ENCODE data around the gene NHS.

The NHS gene

DNA sequence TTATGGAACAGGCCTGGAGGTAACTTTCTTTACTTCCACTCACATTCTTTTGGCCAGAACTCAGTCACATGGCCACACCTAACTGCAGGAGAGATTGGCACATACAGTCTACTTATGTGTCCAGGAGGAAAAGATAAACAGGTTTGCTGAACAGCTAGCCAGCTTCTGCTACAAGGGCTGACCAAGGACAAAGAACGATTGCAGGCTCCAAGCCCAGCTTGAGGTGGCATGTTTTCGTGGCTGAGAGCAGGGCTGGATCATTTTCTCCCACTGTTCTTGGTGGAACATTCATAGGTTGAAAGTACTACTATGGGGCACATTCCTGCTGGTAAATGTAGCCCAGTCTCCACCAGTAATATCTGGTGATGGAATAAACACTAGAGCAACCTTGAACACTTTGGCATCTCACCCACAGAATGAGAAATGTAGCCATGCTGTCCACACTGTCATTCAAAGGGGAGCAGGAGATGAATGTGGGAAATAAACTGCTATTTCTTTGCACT, 28.2 kb downstream of the NHS start:
- in situ Hi-C loops (cut with MboI; ENCODE audit: low pct_unique_long_range_greater_than_20kb, low sequenced_read_pairs) = no loop called here
- no peak for DNase-seq

DNA sequence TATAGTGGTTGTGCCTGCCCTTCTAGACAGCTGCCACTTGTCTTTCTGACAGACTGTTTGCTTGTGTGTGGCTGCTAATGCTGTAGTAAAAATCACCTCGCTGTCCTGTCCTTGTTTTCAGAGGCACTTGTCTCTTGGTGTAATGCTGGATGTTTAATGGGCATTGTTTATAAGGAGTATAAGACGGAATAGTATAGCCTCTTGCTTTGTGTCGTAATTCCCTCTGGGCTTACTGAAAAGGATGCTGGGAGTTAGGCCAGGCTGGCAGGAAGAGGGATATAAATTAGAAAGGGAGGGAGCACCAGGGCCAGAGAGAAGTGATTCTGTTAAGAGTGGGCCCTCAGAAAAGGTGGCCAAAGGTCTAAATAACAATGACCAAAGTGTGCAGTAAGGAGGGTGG, 29.0 kb downstream of the NHS start:
- in situ Hi-C loops (cut with MboI; ENCODE audit: low pct_unique_long_range_greater_than_20kb, low sequenced_read_pairs) = no loop called here
- DNase-seq = no peak

GRCh38 chrX:17405225-17405969, 30.4 kb downstream of the NHS start:
- in situ Hi-C loops (cut with MboI; ENCODE audit: low pct_unique_long_range_greater_than_20kb, low sequenced_read_pairs) = no loop called here
- no peak for DNase-seq

DNA sequence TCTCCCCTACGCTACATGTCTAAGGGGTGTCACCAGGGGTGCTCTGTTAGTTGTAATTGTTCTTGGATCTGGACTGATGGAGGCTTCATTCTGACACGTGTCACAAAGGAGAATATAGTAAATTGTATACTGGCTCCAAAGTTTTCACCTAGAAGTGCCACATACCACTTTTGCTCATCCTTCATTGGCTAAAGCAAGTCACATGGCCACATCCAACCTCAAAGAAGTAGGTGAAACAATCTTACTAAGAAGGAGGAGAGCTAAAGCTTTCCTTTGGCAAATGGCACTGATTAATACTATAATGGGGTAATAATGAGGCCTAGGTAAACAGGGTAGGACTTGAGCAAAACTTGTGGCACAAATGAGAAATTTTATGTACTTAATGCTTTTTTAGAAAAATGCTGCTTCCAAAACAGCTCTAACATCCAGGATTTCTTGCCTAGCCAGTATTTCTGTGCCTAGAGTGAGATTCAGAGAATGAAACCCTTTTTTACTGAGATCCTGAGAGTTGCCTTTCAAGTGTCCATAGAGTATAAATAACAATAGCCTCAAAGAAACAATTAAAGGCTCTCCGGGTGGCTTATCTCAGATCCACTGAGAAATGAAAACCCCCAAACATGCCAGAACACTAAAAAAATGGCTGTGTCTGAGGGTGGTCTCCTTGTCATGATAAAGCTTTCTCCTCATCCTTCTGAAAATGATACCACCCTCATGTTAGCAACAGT, 34.7 kb downstream of the NHS start:
- DNase-seq = no peak
- in situ Hi-C loops (cut with MboI; ENCODE audit: low pct_unique_long_range_greater_than_20kb, low sequenced_read_pairs) = no loop called here

DNA sequence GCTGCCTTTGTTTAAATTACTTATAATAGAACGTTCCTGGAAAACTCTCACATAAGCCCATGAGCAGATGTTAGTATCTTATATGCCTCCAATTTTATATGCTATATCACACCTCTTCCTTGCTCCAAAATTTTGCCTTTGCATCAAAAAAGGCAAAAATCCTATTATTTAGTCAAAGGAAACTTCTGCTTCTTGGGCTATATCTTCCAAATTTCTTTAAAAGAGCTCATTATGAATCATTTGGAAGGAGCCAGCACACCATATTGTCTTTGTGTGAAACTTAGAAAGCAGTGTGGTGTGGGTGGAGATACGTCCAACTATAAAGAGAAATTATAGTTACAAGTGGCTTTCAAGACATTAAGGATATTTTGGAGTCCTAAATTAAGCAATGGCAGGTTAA, 35.7 kb downstream of the NHS start:
- in situ Hi-C loops (cut with MboI; ENCODE audit: low pct_unique_long_range_greater_than_20kb, low sequenced_read_pairs) = no loop called here
- no peak for DNase-seq

DNA sequence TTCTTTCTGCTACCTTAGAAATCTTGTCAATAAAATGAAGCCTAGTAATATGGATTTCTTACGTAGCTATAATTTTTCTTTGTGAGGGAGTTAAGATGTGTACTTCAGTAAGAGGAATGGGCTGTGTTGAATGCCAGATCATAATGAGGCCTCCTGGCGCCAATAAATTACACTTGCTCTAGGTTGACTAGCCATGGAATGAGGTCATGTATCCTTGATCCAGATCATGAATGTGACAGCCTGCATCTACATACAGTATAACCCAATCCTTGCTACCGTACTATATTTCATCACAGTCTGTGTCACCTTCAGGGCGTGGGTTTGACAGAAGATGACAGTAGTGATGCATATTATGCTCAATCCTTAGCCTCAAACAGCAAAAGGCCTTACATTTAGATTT, 36.2 kb downstream of the NHS start:
- DNase-seq = no peak
- in situ Hi-C loops (cut with MboI; ENCODE audit: low pct_unique_long_range_greater_than_20kb, low sequenced_read_pairs) = no loop called here

DNA sequence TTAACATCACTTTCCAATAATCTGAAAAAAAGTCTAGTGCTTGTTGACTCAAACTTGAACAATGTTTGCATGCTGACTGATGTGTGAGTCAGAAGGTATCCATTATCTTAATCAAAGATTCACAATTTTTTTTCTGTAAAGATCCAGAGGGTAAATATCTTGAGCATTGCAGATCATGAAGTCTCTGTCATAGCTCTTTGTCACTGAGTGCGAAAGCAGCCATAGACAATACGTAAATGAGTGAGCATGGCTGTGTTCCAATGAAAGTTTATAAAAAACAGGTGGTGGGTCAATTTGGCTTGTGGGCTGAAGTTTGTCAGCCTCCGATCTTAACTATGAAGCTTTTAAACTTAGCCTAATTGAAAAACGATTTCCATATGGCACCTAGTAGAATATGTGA, 37.7 kb downstream of the NHS start:
- in situ Hi-C loops (cut with MboI; ENCODE audit: low pct_unique_long_range_greater_than_20kb, low sequenced_read_pairs) = no loop called here
- no peak for DNase-seq

DNA sequence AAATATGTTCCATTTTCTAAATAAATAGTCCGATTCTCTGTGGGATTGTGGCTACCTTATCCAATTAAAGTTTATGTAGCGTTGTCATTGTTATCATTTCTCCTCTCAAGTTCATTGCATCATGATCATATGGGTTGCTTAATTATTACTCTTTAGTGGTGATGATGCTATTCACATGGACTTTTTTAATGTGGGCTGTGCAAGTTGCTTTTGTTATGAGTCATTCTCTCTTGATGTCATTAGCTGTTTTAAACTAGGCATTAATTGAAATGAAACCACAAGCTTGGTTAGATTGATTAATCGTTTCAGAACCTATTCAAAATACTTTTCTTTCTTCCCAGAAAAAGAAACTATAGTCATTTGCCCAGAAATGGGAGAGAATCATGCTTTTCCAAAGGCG, 38.2 kb downstream of the NHS start:
- in situ Hi-C loops (cut with MboI; ENCODE audit: low pct_unique_long_range_greater_than_20kb, low sequenced_read_pairs) = no loop called here
- no peak for DNase-seq

GRCh38 chrX:17414027-17414658, 39.1 kb downstream of the NHS start:
- in situ Hi-C loops (cut with MboI; ENCODE audit: low pct_unique_long_range_greater_than_20kb, low sequenced_read_pairs) = no loop called here
- no peak for DNase-seq

GRCh38 chrX:17414839-17415238, 39.8 kb downstream of the NHS start:
- in situ Hi-C loops (cut with MboI; ENCODE audit: low pct_unique_long_range_greater_than_20kb, low sequenced_read_pairs) = no loop called here
- no peak for DNase-seq

GRCh38 chrX:17415242-17415810, 40.3 kb downstream of the NHS start:
- in situ Hi-C loops (cut with MboI; ENCODE audit: low pct_unique_long_range_greater_than_20kb, low sequenced_read_pairs) = no loop called here
- no peak for DNase-seq

- in situ Hi-C loops (cut with MboI; ENCODE audit: low pct_unique_long_range_greater_than_20kb, low sequenced_read_pairs) = no loop called here
- no peak for DNase-seq
These were observed 42.4 kb downstream of the NHS start for GRCh38 chrX:17417372-17417771.

- no peak for DNase-seq
- in situ Hi-C loops (cut with MboI; ENCODE audit: low pct_unique_long_range_greater_than_20kb, low sequenced_read_pairs) = no loop called here
These were observed 50.1 kb downstream of the NHS start for GRCh38 chrX:17425136-17425535.

- DNase-seq = no peak
- in situ Hi-C loops (cut with MboI; ENCODE audit: low pct_unique_long_range_greater_than_20kb, low sequenced_read_pairs) = no loop called here
These were observed 50.6 kb downstream of the NHS start for GRCh38 chrX:17425551-17425950.

GRCh38 chrX:17431171-17431570, 56.2 kb downstream of the NHS start:
- DNase-seq = no peak
- in situ Hi-C loops (cut with MboI; ENCODE audit: low pct_unique_long_range_greater_than_20kb, low sequenced_read_pairs) = no loop called here

DNA sequence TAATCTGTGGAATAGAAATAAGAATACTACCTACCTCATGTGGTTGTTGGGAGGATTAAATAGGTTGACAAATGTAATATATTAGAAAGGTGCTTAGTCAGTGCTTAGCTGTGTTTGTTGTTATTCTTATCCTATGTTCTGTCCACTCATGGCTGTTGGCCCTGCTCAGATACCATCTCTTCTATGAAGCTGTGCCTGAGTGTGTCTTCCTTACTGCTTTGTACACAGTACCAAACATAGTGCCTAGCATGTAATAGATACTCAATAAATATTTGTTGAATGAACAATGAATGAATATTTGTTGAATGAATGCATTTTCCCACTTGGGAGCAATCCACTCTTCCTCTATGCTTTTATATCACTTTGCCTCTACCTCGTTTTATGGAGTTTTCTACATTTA, 57.2 kb downstream of the NHS start:
- no peak for DNase-seq
- in situ Hi-C loops (cut with MboI; ENCODE audit: low pct_unique_long_range_greater_than_20kb, low sequenced_read_pairs) = no loop called here

- no peak for DNase-seq
- in situ Hi-C loops (cut with MboI; ENCODE audit: low pct_unique_long_range_greater_than_20kb, low sequenced_read_pairs) = no loop called here
These were observed 59.0 kb downstream of the NHS start for GRCh38 chrX:17433965-17434364.

GRCh38 chrX:17435476-17435875, 60.5 kb downstream of the NHS start:
- DNase-seq = no peak
- in situ Hi-C loops (cut with MboI; ENCODE audit: low pct_unique_long_range_greater_than_20kb, low sequenced_read_pairs) = no loop called here

DNA sequence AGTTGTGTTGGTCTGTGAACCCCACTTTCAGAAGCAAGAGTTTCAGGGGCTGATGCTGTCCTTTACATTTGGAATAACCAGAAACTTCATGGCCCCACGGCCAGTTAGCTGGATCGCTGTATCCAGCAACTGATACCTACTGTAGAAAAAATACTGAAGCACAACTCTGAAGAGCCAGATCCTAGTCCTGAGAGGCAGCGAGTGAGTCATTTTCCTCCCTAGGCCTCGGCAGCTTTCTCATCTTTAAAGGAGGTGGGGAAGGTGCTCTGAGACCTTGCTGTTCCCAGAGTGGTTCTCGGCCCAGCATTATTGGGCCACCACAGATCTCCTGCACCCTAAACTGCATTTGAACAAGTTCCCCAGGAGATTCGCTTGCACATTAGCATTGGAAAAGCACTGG, 63.2 kb downstream of the NHS start:
- no peak for DNase-seq
- in situ Hi-C loops (cut with MboI; ENCODE audit: low pct_unique_long_range_greater_than_20kb, low sequenced_read_pairs) = no loop called here

GRCh38 chrX:17440258-17440657, 65.3 kb downstream of the NHS start:
- DNase-seq = no peak
- in situ Hi-C loops (cut with MboI; ENCODE audit: low pct_unique_long_range_greater_than_20kb, low sequenced_read_pairs) = no loop called here

All from KBM-7 (cell line).